A673 (cell line): Measurements from ENCODE around the gene A2M. TPM values are rescaled to one million over a fixed set of nuclear protein-coding genes. Genes with fewer than 3 reads are reported as not detected.

Experiments
- BruUV-seq: library from RNA; stranded (reverse); fragments of 400-500 nt; replicated peaks from 2 replicates; lab custom pipeline; 2021; lab: Mats Ljungman, UMichigan
- CTCF ChIA-PET: fragments of 300-600 bp; sonication (Branson Sonifier 250); formaldehyde crosslinking; loops from one replicate; lab custom pipeline; 2022; ENCODE audit warnings: antibody characterized with exemption; lab: Charles Lee
- POLR2A ChIA-PET: fragments of 300-600 bp; sonication (Branson Sonifier 250); formaldehyde crosslinking; loops from one replicate; lab custom pipeline; 2022; ENCODE audit warnings: antibody characterized with exemption; ENCODE audit not compliant: low non-redundant PET; lab: Charles Lee
- DNase-seq: peaks from one replicate; pipeline ENCODE4 v3.0.0-alpha.2; 2015; ENCODE audit warnings: low spot score
- H3K27ac ChIP-seq: fragments of 200-600 bp; sonication (generic); 2 replicates; pipeline ENCODE4 v1.5.1; 2016; ENCODE audit warnings: mixed run types, low read depth, mild to moderate bottlenecking, mixed read lengths, antibody characterized with exemption, low read length; ENCODE audit not compliant: poor library complexity, severe bottlenecking
- H3K27me3 ChIP-seq: fragments of 200-600 bp; sonication (generic); replicated peaks from 2 replicates; pipeline ENCODE4 v1.6.1; 2017; ENCODE audit warnings: mixed run types, low read depth, mild to moderate bottlenecking, mixed read lengths, antibody characterized with exemption, low read length; ENCODE audit not compliant: insufficient read depth, poor library complexity
- H3K36me3 ChIP-seq: fragments of 200-600 bp; sonication (generic); 2 replicates; pipeline ENCODE4 v1.6.1; 2016; ENCODE audit warnings: mixed run types, mild to moderate bottlenecking, mixed read lengths, antibody characterized with exemption, low read length; ENCODE audit not compliant: insufficient read depth, poor library complexity, severe bottlenecking
- H3K4me1 ChIP-seq: fragments of 200-600 bp; sonication (generic); 2 replicates; pipeline ENCODE4 v1.6.1; 2017; ENCODE audit warnings: mixed run types, mild to moderate bottlenecking, mixed read lengths, antibody characterized with exemption, low read length; ENCODE audit not compliant: insufficient read depth, poor library complexity, severe bottlenecking
- H3K4me3 ChIP-seq: fragments of 200-600 bp; sonication (generic); 2 replicates; pipeline ENCODE4 v1.5.1; 2016; ENCODE audit warnings: low read depth, mixed run types, mild to moderate bottlenecking, mixed read lengths, low read length; ENCODE audit not compliant: poor library complexity, severe bottlenecking
- H3K9me3 ChIP-seq: fragments of 200-600 bp; sonication (generic); 2 replicates; pipeline ENCODE4 v1.6.1; 2016; ENCODE audit warnings: mixed run types, low read depth, mild to moderate bottlenecking, mixed read lengths, antibody characterized with exemption, low read length; ENCODE audit not compliant: poor library complexity, severe bottlenecking
- CTCF ChIP-seq: fragments of 300-800, 200-600 bp; sonication (generic); conservative IDR thresholded peaks from 2 replicates; pipeline ENCODE4 v1.5.1; 2017; ENCODE audit warnings: low read depth, mild to moderate bottlenecking, antibody characterized with exemption, low read length, moderate library complexity, mixed read lengths
- EZH2 ChIP-seq: fragments of 200-600 bp; sonication (generic); IDR thresholded peaks from 2 replicates; pipeline ENCODE4 v1.6.1; 2017; ENCODE audit warnings: borderline replicate concordance, low read depth, mild to moderate bottlenecking, mixed read lengths, antibody characterized with exemption, low read length; ENCODE audit not compliant: poor library complexity, severe bottlenecking
- intact Hi-C: fragments of 100-400 bp; cut with micrococcal nuclease; formaldehyde crosslinking; loops from one replicate; pipeline ENCODE4 v1.10.0; 2022; ENCODE audit not compliant: unreplicated experiment
- total RNA-seq: library from RNA; stranded (reverse); gene quantifications from 2 replicates; pipeline ENCODE4 v1.2.3, GENCODE V29; 2021

The A2M gene
- total RNA-seq, 1 experiment from 2014 or later: 1.3 TPM

- intact Hi-C loops: no loop called here
- Histone ChIP-seq H3K36me3 (no peaks in the 10 kb centered on the region), H3K4me3 (no peak overlapping the region), H3K9me3 (no peaks in the 10 kb centered on the region), H3K27ac (no peak overlapping the region), H3K27me3 (peaks cover 25% of the 10 kb centered on the region), H3K4me1 (no peaks in the 10 kb centered on the region)
- BruUV-seq: no TSS peak
- ChIA-PET CTCF (no interaction called here), POLR2A (no interaction called here)
- TF ChIP-seq EZH2 (no peak), CTCF (no peak)
- no peak for DNase-seq
These were observed 50.2 kb downstream of the A2M start for GRCh38 chr12:9065607-9065856.

GRCh38 chr12:9064815-9065606 is 50.7 kb downstream of the A2M start:
- H3K27me3 ChIP-seq: peaks cover 25% of the 10 kb centered on the region
- no peaks in the 10 kb centered on the region for H3K4me1 ChIP-seq
- BruUV-seq: no TSS peak
- intact Hi-C loops: no loop called here
- ChIA-PET POLR2A (interaction anchor here (0.6 kb wide), 1 partner anchor 10 kb away, joined by 4 read pairs; no protein-coding TSS in a partner anchor), CTCF (interaction anchor here (1.0 kb wide), 1 partner anchor 307 kb away, joined by 3 read pairs; no protein-coding TSS in a partner anchor)
- DNase-seq: no peak
- H3K27ac ChIP-seq: no peak overlapping the region
- H3K9me3 ChIP-seq: no peaks in the 10 kb centered on the region
- TF ChIP-seq CTCF (no peak), EZH2 (no peak)
- H3K36me3 ChIP-seq: no peaks in the 10 kb centered on the region
- peak overlapping the region; percentile 66 for H3K4me3 ChIP-seq

GRCh38 chr12:9064201-9064814 is 51.4 kb downstream of the A2M start:
- CTCF ChIA-PET: interaction anchor here (0.5 to 1.0 kb wide), 2 partner anchors 227 to 308 kb away, joined by 3 to 8 read pairs; no protein-coding TSS in a partner anchor
- BruUV-seq: no TSS peak

More at GRCh38 chr12:9064201-9064814, 51.4 kb downstream of the A2M start:
- peak; percentile 67 for DNase-seq
- intact Hi-C loops: no loop called here
- no peaks in the 10 kb centered on the region for H3K9me3 ChIP-seq
- H3K36me3 ChIP-seq: no peaks in the 10 kb centered on the region
- no peaks in the 10 kb centered on the region for H3K4me1 ChIP-seq
- TF ChIP-seq CTCF (peak; percentile 61), EZH2 (no peak)
- H3K27ac ChIP-seq: no peak overlapping the region
- H3K4me3 ChIP-seq: peak overlapping the region; percentile 66
- peaks cover 25% of the 10 kb centered on the region for H3K27me3 ChIP-seq
- POLR2A ChIA-PET: interaction anchor here (0.6 kb wide), 1 partner anchor 10 kb away, joined by 4 read pairs; no protein-coding TSS in a partner anchor
